Gastrocnemius medialis (tissue), 4 donors: ENCODE measurements around the gene SNCB. TPM values are rescaled to one million over a fixed set of nuclear protein-coding genes. Genes with fewer than 3 reads are reported as not detected.

ENCODE experiments used
- ATAC-seq, 2 donors: fragments of 150-250 bp; one replicate each; pipeline ENCODE4 v1.9.1; 2016
- DNase-seq, 2 donors: peaks; one replicate each; pipeline ENCODE4 v3.0.0-alpha.2; 2019
- H3K27ac ChIP-seq, 4 donors: fragments of 200-600 bp; sonication (generic); 1 replicate in 1 of 4; 2 replicates in 3 of 4; pipeline ENCODE4 v1.5.1; 2016 to 2018; ENCODE audit warnings: mild to moderate bottlenecking in 2 of 4, moderate library complexity in 1 of 4
- H3K27me3 ChIP-seq, 3 donors: fragments of 200-600 bp; sonication (generic) in 2 of 3; 1 replicate in 1 of 3; 2 replicates in 2 of 3; pipeline versions ENCODE4 v1.5.1 to v1.6.0; 2016 to 2019; ENCODE audit warnings: mild to moderate bottlenecking in 1 of 3, moderate library complexity in 1 of 3
- H3K36me3 ChIP-seq, 2 donors: fragments of 200-600 bp; sonication (generic) in 1 of 2; one replicate each; pipeline ENCODE4 v1.5.1; 2017 to 2018
- H3K4me1 ChIP-seq, 2 donors: fragments of 200-600 bp; sonication (generic) in 1 of 2; one replicate each; pipeline ENCODE4 v1.5.1; 2016 to 2017; ENCODE audit warnings: mild to moderate bottlenecking in 2 of 2
- H3K4me3 ChIP-seq, 4 donors: fragments of 200-600 bp; sonication (generic) in 3 of 4; 1 replicate in 1 of 4; 2 replicates in 3 of 4; pipeline ENCODE4 v1.5.1; 2016 to 2019; ENCODE audit warnings: mild to moderate bottlenecking in 2 of 4
- H3K9me3 ChIP-seq, 3 donors: fragments of 200-600 bp; sonication (generic) in 2 of 3; 1 replicate in 1 of 3; 2 replicates in 2 of 3; pipeline ENCODE4 v1.5.1; 2016 to 2019
- POLR2A ChIP-seq, 2 donors: fragments of 450-650 bp; IDR thresholded peaks; one replicate each; pipeline ENCODE4 v1.6.1; 2017; ENCODE audit warnings: antibody characterized with exemption in 2 of 2, mild to moderate bottlenecking in 2 of 2, moderate library complexity in 2 of 2
- in situ Hi-C, 4 donors: fragments of 200-750 bp; cut with MboI; loops; one replicate each; pipeline versions ENCODE4 v1.15.0 to v1.8.0; 2017; ENCODE audit warnings: low sequenced_read_pairs in 4 of 4
- intact Hi-C: fragments of 100-400 bp; cut with DNase I; formaldehyde crosslinking; loops from one replicate; pipeline ENCODE4 v1.15.1; 2023; ENCODE audit warnings: low total_unique reads
- total RNA-seq, 4 donors: library from RNA; depleted of rRNA; stranded (reverse); fragments of >200 nt; gene quantifications; one replicate each; pipeline versions ENCODE4 v1.1.0 to v1.2.3, GENCODE V29; 2016
- TF ChIP-seq, protein P1 (sequence below), 5 experiments: fragments of 450-650 bp in 3 of 5; fragments of 200-600 bp in 2 of 5; sonication (generic) in 2 of 5; IDR thresholded peaks in 4 of 5; conservative IDR thresholded peaks in 1 of 5; 1 replicate in 4 of 5; 2 replicates in 1 of 5; pipeline ENCODE4 v1.5.1; 2016 to 2019; ENCODE audit warnings: antibody characterized with exemption in 5 of 5, mild to moderate bottlenecking in 3 of 5, moderate library complexity in 3 of 5

Gene SNCB
- total RNA-seq, 4 donors from 2014 or later = 0.20 TPM; not detected in 3

DNA sequence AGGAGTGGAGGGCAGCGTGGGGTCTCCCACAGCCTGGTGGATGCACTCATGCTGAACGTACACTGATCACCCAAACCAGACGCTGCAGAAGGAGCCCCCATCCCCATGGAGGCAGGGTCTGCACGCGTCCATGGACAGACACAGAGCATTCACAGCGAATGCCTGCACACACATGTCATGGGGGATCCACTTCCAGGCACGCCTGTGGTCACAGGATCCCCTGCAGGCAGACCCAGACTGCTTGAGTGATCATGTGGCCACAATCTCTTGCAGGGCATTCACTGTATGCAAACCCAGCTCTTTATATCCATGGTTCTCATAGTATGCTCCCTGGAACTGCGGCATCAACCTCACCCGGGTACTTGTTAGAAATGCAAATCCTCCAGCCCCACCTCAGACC lies 5.4 kb downstream of the SNCB start:
- in situ Hi-C loops (no loop called here), intact Hi-C loops (no loop called here)
- H3K27ac ChIP-seq = no peak overlapping the region
- H3K4me3 ChIP-seq = no peak overlapping the region
- H3K27me3 ChIP-seq = peaks cover 21 to 40% (median 30%) of the 10 kb centered on the region in 3 donors
- ATAC-seq (no peak), DNase-seq (no peak)
- TF ChIP-seq POLR2A (IDR thresholded peaks at IDR 0.05) = no peak
- TF ChIP-seq, protein P1, sequence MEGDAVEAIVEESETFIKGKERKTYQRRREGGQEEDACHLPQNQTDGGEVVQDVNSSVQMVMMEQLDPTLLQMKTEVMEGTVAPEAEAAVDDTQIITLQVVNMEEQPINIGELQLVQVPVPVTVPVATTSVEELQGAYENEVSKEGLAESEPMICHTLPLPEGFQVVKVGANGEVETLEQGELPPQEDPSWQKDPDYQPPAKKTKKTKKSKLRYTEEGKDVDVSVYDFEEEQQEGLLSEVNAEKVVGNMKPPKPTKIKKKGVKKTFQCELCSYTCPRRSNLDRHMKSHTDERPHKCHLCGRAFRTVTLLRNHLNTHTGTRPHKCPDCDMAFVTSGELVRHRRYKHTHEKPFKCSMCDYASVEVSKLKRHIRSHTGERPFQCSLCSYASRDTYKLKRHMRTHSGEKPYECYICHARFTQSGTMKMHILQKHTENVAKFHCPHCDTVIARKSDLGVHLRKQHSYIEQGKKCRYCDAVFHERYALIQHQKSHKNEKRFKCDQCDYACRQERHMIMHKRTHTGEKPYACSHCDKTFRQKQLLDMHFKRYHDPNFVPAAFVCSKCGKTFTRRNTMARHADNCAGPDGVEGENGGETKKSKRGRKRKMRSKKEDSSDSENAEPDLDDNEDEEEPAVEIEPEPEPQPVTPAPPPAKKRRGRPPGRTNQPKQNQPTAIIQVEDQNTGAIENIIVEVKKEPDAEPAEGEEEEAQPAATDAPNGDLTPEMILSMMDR (IDR thresholded peaks at IDR 0.05 in 4 of 5, conservative IDR thresholded peaks at IDR 0.05 in 1 of 5) = no peak
- peaks cover 21 to 26% of the 10 kb centered on the region in 2 donors for H3K4me1 ChIP-seq
- H3K9me3 ChIP-seq = no peaks in the 10 kb centered on the region
- no peaks in the 10 kb centered on the region for H3K36me3 ChIP-seq

DNA sequence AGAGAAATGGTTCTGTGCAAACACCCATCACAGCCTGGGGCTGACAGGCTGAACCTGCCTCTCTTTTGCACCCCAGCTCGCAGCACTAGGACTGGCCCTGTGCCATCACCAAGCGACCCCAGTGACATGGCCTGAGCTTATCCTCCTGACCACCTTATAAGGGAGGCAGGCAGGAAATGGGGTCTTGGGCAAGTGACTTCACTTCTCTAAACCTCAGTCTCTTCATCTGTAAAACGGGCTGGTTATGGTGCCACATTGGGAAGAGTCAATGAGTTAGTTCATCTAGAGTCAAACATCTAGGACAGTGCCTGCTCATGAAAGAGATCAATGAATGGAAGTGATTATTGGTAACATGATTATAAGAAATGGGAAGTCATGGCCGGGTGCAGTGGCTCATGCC lies 6.2 kb downstream of the SNCB start:
- in situ Hi-C loops = no loop called here
- no peak overlapping the region for H3K4me3 ChIP-seq
- no peaks in the 10 kb centered on the region for H3K9me3 ChIP-seq
- DNase-seq (no peak), ATAC-seq (no peak)
- no peak overlapping the region for H3K27ac ChIP-seq
- H3K4me1 ChIP-seq = peaks cover 26 to 27% of the 10 kb centered on the region in 2 donors
- H3K36me3 ChIP-seq = no peaks in the 10 kb centered on the region
- no peak for TF ChIP-seq POLR2A (IDR thresholded peaks at IDR 0.05)
- TF ChIP-seq, protein P1 (IDR thresholded peaks at IDR 0.05 in 4 of 5, conservative IDR thresholded peaks at IDR 0.05 in 1 of 5) = no peak
- H3K27me3 ChIP-seq = peaks cover 21 to 40% (median 30%) of the 10 kb centered on the region in 3 donors
- intact Hi-C loops = no loop called here

DNA sequence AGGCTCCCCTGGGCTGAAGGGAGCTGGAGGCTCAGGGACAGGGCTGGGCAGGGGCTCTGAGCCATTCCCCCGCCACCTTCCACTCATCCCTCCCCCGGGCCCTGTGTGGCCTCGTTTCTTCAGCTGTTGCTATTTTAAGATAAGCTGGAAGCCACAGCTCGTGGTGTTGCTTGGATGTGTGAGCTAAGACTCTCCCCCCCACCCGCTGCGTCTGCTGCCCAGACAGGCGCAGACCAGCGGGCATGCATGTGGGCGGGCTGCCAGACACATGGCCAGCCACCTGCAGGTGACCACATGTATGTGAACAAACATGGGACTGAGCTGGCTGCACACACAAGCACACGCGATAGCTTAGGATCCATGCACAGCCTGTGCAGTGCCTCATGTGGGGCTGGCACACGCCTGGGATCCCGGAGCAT lies 8.7 kb downstream of the SNCB start:
- ATAC-seq (peak; percentile 62 to 91), DNase-seq (peak; percentile 36 to 45)
- Histone ChIP-seq H3K4me1 (peaks cover 27% of the 10 kb centered on the region in 2 donors), H3K9me3 (no peaks in the 10 kb centered on the region), H3K36me3 (no peaks in the 10 kb centered on the region), H3K27ac (peak overlapping the region in 2 of 4 donors; percentile 25 to 47), H3K27me3 (peaks cover 22 to 34% (median 32%) of the 10 kb centered on the region in 3 donors), H3K4me3 (no peak overlapping the region)
- intact Hi-C loops = no loop called here
- TF ChIP-seq, protein P1 (IDR thresholded peaks at IDR 0.05 in 4 of 5, conservative IDR thresholded peaks at IDR 0.05 in 1 of 5) = no peak
- peak in 1 of 2 donors; percentile 37 for TF ChIP-seq POLR2A (IDR thresholded peaks at IDR 0.05)
- in situ Hi-C loops = no loop called here

DNA sequence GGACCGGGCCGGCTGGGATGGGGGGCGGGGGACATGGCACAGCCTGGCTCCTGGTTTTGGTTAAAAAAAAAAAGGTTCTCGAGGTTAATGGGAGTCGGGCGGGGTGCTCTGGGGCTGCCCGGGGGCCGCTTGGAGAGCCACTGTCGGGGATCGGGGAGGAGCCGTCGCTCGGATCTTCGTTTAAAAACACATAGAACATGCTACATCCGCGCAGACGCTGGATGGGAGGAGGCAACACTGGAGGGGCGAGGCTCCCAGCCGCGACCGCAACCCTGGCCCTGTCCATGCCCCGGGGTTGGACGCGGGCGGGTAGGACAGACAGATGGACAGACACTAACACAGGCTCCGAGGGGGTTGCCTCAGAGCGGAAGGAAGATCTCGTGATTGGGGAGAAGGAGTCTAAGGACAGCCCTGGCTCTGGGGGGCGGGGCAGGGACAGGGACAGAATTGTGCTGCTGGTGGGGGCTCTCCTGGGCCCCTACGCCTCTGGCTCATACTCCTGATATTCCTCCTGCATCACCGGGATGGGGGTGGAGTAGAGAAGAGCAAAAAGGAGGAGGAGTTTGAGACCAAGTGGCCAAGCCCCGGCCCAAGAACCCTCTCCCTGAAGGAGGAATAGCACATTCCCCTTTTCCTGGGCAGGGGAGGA lies 9.9 kb downstream of the SNCB start:
- intact Hi-C loops (no loop called here), in situ Hi-C loops (no loop called here)
- no peak overlapping the region for H3K27ac ChIP-seq
- ATAC-seq = peak in 1 of 2 donors; percentile 51
- peaks cover 27% of the 10 kb centered on the region in 2 donors for H3K4me1 ChIP-seq
- peaks cover 22 to 34% (median 32%) of the 10 kb centered on the region in 3 donors for H3K27me3 ChIP-seq
- no peaks in the 10 kb centered on the region for H3K36me3 ChIP-seq
- DNase-seq = peak in 1 of 2 donors; percentile 25
- TF ChIP-seq, protein P1 (IDR thresholded peaks at IDR 0.05 in 4 of 5, conservative IDR thresholded peaks at IDR 0.05 in 1 of 5) = no peak
- no peak for TF ChIP-seq POLR2A (IDR thresholded peaks at IDR 0.05)
- no peaks in the 10 kb centered on the region for H3K9me3 ChIP-seq
- peak overlapping the region in 2 of 4 donors; percentile 14 to 40 for H3K4me3 ChIP-seq
